A673 (cell line): ENCODE measurements around the gene RELL2. TPM values are rescaled to one million over a fixed set of nuclear protein-coding genes. Genes with fewer than 3 reads are reported as not detected.

Source experiments
- BruUV-seq: library from RNA; stranded (reverse); fragments of 400-500 nt; replicated peaks from 2 replicates; lab custom pipeline; 2021; lab: Mats Ljungman, UMichigan
- CTCF ChIA-PET: fragments of 300-600 bp; sonication (Branson Sonifier 250); formaldehyde crosslinking; loops from one replicate; lab custom pipeline; 2022; ENCODE audit warnings: antibody characterized with exemption; lab: Charles Lee
- POLR2A ChIA-PET: fragments of 300-600 bp; sonication (Branson Sonifier 250); formaldehyde crosslinking; loops from one replicate; lab custom pipeline; 2022; ENCODE audit warnings: antibody characterized with exemption; ENCODE audit not compliant: low non-redundant PET; lab: Charles Lee
- DNase-seq: peaks from one replicate; pipeline ENCODE4 v3.0.0-alpha.2; 2015; ENCODE audit warnings: low spot score
- H3K27ac ChIP-seq: fragments of 200-600 bp; sonication (generic); 2 replicates; pipeline ENCODE4 v1.5.1; 2016; ENCODE audit warnings: mixed run types, low read depth, mild to moderate bottlenecking, mixed read lengths, antibody characterized with exemption, low read length; ENCODE audit not compliant: poor library complexity, severe bottlenecking
- H3K27me3 ChIP-seq: fragments of 200-600 bp; sonication (generic); replicated peaks from 2 replicates; pipeline ENCODE4 v1.6.1; 2017; ENCODE audit warnings: mixed run types, low read depth, mild to moderate bottlenecking, mixed read lengths, antibody characterized with exemption, low read length; ENCODE audit not compliant: insufficient read depth, poor library complexity
- H3K36me3 ChIP-seq: fragments of 200-600 bp; sonication (generic); 2 replicates; pipeline ENCODE4 v1.6.1; 2016; ENCODE audit warnings: mixed run types, mild to moderate bottlenecking, mixed read lengths, antibody characterized with exemption, low read length; ENCODE audit not compliant: insufficient read depth, poor library complexity, severe bottlenecking
- H3K4me1 ChIP-seq: fragments of 200-600 bp; sonication (generic); 2 replicates; pipeline ENCODE4 v1.6.1; 2017; ENCODE audit warnings: mixed run types, mild to moderate bottlenecking, mixed read lengths, antibody characterized with exemption, low read length; ENCODE audit not compliant: insufficient read depth, poor library complexity, severe bottlenecking
- H3K4me3 ChIP-seq: fragments of 200-600 bp; sonication (generic); 2 replicates; pipeline ENCODE4 v1.5.1; 2016; ENCODE audit warnings: low read depth, mixed run types, mild to moderate bottlenecking, mixed read lengths, low read length; ENCODE audit not compliant: poor library complexity, severe bottlenecking
- H3K9me3 ChIP-seq: fragments of 200-600 bp; sonication (generic); 2 replicates; pipeline ENCODE4 v1.6.1; 2016; ENCODE audit warnings: mixed run types, low read depth, mild to moderate bottlenecking, mixed read lengths, antibody characterized with exemption, low read length; ENCODE audit not compliant: poor library complexity, severe bottlenecking
- EZH2 ChIP-seq: fragments of 200-600 bp; sonication (generic); IDR thresholded peaks from 2 replicates; pipeline ENCODE4 v1.6.1; 2017; ENCODE audit warnings: borderline replicate concordance, low read depth, mild to moderate bottlenecking, mixed read lengths, antibody characterized with exemption, low read length; ENCODE audit not compliant: poor library complexity, severe bottlenecking
- intact Hi-C: fragments of 100-400 bp; cut with micrococcal nuclease; formaldehyde crosslinking; loops from one replicate; pipeline ENCODE4 v1.10.0; 2022; ENCODE audit not compliant: unreplicated experiment
- total RNA-seq: library from RNA; stranded (reverse); gene quantifications from 2 replicates; pipeline ENCODE4 v1.2.3, GENCODE V29; 2021
- TF ChIP-seq, protein P1 (sequence below): fragments of 300-800, 200-600 bp; sonication (generic); conservative IDR thresholded peaks from 2 replicates; pipeline ENCODE4 v1.5.1; 2017; ENCODE audit warnings: low read depth, mild to moderate bottlenecking, antibody characterized with exemption, low read length, moderate library complexity, mixed read lengths

RELL2 gene
- total RNA-seq, 1 experiment from 2014 or later = 4.7 TPM

DNA sequence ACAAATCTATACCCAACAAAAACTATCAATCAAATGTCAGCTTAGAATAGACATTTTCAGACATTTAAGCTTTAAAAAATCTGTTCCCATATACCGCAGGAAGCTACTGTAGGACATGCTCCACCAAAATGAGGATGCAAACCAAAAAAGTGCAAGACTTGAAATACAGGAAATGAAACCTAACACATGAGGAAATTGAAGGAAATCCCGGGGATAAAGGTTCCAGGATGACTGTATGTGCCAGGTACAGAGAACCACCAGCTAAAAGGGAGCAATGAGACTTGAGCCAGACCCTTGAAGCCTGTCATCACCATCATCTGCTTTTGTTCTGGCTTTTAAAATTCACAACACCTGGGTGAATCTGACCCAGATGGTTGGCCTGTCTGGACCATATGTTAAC is 39.4 kb upstream of the RELL2 start:
- H3K27ac ChIP-seq = no peak overlapping the region
- no TSS peak for BruUV-seq
- no peak for DNase-seq
- no peak overlapping the region for H3K4me3 ChIP-seq
- no peaks in the 10 kb centered on the region for H3K36me3 ChIP-seq
- H3K9me3 ChIP-seq = no peaks in the 10 kb centered on the region
- ChIA-PET CTCF (no interaction called here), POLR2A (no interaction called here)
- TF ChIP-seq, protein P1, sequence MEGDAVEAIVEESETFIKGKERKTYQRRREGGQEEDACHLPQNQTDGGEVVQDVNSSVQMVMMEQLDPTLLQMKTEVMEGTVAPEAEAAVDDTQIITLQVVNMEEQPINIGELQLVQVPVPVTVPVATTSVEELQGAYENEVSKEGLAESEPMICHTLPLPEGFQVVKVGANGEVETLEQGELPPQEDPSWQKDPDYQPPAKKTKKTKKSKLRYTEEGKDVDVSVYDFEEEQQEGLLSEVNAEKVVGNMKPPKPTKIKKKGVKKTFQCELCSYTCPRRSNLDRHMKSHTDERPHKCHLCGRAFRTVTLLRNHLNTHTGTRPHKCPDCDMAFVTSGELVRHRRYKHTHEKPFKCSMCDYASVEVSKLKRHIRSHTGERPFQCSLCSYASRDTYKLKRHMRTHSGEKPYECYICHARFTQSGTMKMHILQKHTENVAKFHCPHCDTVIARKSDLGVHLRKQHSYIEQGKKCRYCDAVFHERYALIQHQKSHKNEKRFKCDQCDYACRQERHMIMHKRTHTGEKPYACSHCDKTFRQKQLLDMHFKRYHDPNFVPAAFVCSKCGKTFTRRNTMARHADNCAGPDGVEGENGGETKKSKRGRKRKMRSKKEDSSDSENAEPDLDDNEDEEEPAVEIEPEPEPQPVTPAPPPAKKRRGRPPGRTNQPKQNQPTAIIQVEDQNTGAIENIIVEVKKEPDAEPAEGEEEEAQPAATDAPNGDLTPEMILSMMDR = no peak
- no peak for TF ChIP-seq EZH2
- intact Hi-C loops = no loop called here
- H3K27me3 ChIP-seq = no peaks in the 10 kb centered on the region
- H3K4me1 ChIP-seq = peaks cover 3% of the 10 kb centered on the region

DNA sequence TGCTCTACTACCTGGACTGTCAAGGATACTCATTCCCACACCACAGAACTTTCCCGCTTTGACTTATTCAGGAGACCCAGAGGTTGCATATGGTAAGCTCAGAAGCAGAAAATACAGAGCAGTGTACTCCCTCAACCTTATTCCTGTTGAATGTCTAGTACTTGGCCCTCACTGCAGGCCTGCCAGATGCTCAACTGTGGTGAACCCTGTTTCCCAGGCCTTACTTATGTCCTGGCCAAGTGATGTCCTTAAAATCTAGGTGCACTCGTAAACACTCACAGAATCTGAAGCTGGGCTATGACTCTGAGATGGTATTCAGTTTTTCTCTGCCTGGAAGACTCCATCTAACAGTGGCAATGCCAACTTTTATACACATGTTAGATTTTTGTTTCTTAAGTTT is 39.0 kb upstream of the RELL2 start:
- POLR2A ChIA-PET = no interaction called here
- CTCF ChIA-PET = no interaction called here
- no peak for DNase-seq
- Histone ChIP-seq H3K27ac (no peak overlapping the region), H3K27me3 (no peaks in the 10 kb centered on the region), H3K9me3 (no peaks in the 10 kb centered on the region), H3K4me3 (no peak overlapping the region), H3K4me1 (no peaks in the 10 kb centered on the region), H3K36me3 (no peaks in the 10 kb centered on the region)
- TF ChIP-seq, protein P1 = no peak
- no peak for TF ChIP-seq EZH2
- BruUV-seq = no TSS peak
- intact Hi-C loops = no loop called here

DNA sequence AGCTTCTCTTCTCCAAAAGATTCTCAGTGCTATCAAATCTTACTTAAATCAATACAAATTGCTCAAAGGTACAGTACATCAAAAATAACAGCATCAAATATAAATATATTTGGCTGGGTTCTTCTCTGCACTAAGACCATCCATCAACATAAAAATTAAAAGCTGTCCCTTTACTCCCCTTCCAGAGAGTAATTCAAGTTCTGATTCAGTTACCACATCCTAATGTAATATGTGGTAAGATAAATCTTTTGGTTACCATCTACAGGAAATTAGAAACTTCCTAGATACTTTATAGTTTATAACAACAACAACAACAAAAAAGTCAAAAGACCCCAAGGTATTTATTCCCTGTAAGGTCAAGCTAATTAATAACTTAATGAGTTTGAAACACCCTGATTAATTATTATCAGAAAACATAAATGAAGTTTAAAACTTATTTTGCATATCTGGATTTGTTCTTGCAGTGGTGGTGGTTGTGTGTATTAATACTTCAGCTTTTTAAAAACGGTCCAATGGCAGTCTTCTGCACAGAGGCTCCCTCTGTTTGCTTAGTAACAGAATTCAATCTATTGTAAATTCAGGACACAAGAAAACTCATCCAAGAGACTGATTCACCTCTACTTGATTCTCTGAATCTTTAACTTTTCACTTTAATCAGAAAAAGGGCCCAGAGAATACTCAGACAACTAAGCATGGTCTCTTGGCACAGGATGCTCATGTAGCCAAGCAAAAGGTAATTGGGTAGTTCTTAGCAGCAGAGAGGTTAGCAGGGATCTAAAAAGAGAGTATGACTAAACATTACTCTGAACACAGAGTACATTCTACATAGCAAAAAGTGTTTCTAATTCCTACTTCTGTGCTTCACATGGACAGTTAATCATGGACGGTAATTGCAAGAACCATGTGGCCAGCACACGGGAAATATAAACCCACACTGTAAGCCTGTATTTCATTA is 38.1 kb upstream of the RELL2 start:
- Histone ChIP-seq H3K36me3 (no peaks in the 10 kb centered on the region), H3K4me1 (no peaks in the 10 kb centered on the region), H3K27me3 (no peaks in the 10 kb centered on the region), H3K27ac (no peak overlapping the region), H3K4me3 (no peak overlapping the region), H3K9me3 (no peaks in the 10 kb centered on the region)
- POLR2A ChIA-PET = no interaction called here
- CTCF ChIA-PET = no interaction called here
- no TSS peak for BruUV-seq
- DNase-seq = no peak
- TF ChIP-seq EZH2 = no peak
- TF ChIP-seq, protein P1 = no peak
- intact Hi-C loops = no loop called here
